AG10803 (cell line): Measurements from ENCODE around the gene SPTBN5.

Source experiments
- DNase-seq: peaks from one replicate; pipeline ENCODE4 v3.0.0; 2010; ENCODE audit warnings: low read depth
- H3K4me3 ChIP-seq: 2 replicates; pipeline ENCODE4 v1.5.1; 2011; ENCODE audit warnings: mild to moderate bottlenecking, low read length, control low read depth
- TF ChIP-seq, protein P1 (sequence below): conservative IDR thresholded peaks from 2 replicates; pipeline ENCODE4 v1.5.1; 2011; ENCODE audit warnings: mild to moderate bottlenecking, low read length, control low read depth, inconsistent platforms

Gene SPTBN5

DNA sequence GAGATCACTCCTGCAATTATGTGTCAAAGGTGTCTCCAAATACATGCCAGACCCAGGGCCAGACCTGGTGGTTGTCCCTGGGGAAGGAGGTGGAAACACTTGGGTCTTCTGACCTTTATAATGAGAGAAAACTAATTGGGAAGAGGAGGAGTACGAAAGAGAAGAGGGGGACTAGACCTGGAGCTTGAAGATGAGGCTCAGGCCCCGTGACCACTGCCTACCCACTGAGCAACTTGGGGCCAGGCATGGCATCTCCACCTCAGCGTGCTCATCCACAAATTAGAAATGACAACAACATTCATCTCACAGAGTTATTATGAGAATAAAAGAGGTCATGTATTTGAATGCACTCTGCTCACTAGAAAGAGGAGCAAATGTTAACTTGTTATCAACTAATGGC lies 19.4 kb upstream of the SPTBN5 start:
- DNase-seq: no peak
- TF ChIP-seq, protein P1, sequence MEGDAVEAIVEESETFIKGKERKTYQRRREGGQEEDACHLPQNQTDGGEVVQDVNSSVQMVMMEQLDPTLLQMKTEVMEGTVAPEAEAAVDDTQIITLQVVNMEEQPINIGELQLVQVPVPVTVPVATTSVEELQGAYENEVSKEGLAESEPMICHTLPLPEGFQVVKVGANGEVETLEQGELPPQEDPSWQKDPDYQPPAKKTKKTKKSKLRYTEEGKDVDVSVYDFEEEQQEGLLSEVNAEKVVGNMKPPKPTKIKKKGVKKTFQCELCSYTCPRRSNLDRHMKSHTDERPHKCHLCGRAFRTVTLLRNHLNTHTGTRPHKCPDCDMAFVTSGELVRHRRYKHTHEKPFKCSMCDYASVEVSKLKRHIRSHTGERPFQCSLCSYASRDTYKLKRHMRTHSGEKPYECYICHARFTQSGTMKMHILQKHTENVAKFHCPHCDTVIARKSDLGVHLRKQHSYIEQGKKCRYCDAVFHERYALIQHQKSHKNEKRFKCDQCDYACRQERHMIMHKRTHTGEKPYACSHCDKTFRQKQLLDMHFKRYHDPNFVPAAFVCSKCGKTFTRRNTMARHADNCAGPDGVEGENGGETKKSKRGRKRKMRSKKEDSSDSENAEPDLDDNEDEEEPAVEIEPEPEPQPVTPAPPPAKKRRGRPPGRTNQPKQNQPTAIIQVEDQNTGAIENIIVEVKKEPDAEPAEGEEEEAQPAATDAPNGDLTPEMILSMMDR: no peak

DNA sequence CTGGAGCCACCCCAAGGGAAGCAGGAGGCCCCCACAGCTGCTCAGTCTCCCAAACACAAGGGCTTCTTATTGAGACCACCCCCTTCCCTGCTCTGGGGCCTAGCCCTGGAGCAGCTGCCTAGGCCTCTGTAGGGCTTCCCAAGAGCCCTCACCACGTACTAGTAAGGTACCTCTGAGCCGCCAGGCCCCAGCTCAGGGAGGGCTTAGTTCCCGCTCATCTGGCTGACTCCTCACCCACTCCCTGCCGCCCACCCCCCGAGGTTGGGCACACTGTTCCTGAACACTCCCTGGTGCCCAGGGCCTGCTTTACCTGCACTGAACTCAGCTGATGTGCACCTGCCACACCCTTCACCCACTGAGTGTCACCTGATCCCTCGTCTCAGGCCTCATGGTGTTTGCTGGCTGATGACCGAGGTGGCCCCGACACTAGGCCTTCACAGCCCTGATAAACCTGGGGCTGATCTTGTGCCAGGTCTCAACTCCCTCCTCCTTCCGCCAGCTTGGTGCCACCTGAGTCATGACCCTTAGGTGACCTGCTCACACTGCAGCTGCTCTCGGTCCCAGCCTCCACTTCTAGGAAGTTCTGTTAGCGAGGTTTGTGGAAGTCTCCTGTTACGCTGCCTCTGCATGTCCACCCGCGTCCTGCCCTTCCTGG lies 18.0 kb upstream of the SPTBN5 start:
- TF ChIP-seq, protein P1: no peak
- H3K4me3 ChIP-seq: no peak overlapping the region
- DNase-seq: no peak

More for the DNA sequence above, 19.4 kb upstream of the SPTBN5 start:
- no peak overlapping the region for H3K4me3 ChIP-seq

GRCh38 chr15:41908736-41909461 lies 15.0 kb upstream of the SPTBN5 start:
- no peak overlapping the region for H3K4me3 ChIP-seq
- DNase-seq: no peak
- TF ChIP-seq, protein P1: no peak

GRCh38 chr15:41907141-41907540 lies 13.3 kb upstream of the SPTBN5 start:
- TF ChIP-seq, protein P1: no peak
- no peak overlapping the region for H3K4me3 ChIP-seq
- no peak for DNase-seq

DNA sequence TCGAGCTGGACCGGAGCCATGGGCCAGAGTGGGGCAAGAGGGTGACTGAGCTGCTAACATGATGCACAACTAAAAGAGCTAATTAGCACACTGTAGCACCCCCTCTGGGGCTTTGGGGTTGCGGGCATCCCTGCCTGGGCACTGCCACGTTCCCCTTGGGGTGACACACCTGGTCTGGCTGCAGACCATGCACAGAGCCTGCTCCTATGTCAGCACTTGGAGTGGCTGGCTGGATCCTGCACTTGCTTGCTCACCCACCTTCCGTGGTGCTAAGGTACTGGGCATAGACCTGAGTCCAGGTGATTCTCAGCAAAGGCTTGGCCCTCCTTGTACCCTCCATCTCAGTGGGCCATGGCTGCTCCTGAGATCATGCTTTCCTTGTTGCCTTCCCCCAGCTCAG lies 12.8 kb upstream of the SPTBN5 start:
- no peak for DNase-seq
- TF ChIP-seq, protein P1: no peak
- H3K4me3 ChIP-seq: no peak overlapping the region

- TF ChIP-seq, protein P1: no peak
- H3K4me3 ChIP-seq: no peak overlapping the region
- DNase-seq: no peak
These were observed 11.4 kb upstream of the SPTBN5 start for GRCh38 chr15:41905036-41905793.
